Posterior cingulate gyrus (tissue), 11 donors: ENCODE data around the gene ATXN1.
A peak's percentile ranks its signal among the peaks of the same experiment; 100 is the strongest.
"Not testable (repeated sequence)": the region's sequence is repeated elsewhere in the genome, so short reads cannot be mapped to it uniquely, and the experiment has no call there.

ENCODE experiments used
- DNase-seq, 10 donors: peaks; one replicate each; pipeline versions ENCODE4 v3.0.0 to v3.0.0-alpha.2; 2020 to 2021; ENCODE audit warnings: mixed read lengths in 3 of 10
- intact Hi-C: fragments of 100-400 bp; cut with DNase I; formaldehyde crosslinking; loops from one replicate; pipeline ENCODE4 v1.15.1; 2023

ATXN1 gene

GRCh38 chr6:16705081-16705993 is 55.9 kb downstream of the ATXN1 start:
- intact Hi-C loops, result no loop called here
- DNase-seq, result no peak

GRCh38 chr6:16704401-16705045 is 56.7 kb downstream of the ATXN1 start:
- intact Hi-C loops, result no loop called here
- no peak for DNase-seq

DNA sequence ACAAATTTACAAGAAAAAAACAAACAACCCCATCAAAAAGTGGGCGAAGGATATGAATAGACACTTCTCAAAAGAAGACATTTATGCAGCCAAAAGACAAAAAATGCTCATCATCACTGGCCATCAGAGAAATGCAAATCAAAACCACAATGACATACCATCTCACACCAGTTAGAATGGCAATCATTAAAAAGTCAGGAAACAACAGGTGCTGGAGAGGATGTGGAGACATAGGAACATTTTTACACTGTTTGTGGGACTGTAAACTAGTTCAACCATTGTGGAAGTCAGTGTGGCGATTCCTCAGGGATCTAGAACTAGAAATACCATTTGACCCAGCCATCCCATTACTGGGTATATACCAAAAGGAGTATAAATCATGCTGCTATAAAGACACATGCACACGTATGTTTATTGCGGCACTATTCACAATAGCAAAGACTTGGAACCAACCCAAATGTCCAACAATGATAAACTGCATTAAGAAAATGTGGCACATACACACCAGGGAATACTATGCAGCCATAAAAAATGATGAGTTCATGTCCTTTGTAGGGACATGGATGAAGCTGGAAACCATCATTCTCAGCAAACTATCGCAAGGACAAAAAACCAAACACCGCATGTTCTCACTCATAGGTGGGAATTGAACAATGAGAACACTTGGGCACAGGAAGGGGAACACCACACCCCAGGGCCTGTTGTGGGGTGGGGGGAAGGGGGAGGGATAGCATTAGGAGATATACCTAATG is 58.5 kb downstream of the ATXN1 start:
- DNase-seq, intact Hi-C loops: not testable (repeated sequence)

DNA sequence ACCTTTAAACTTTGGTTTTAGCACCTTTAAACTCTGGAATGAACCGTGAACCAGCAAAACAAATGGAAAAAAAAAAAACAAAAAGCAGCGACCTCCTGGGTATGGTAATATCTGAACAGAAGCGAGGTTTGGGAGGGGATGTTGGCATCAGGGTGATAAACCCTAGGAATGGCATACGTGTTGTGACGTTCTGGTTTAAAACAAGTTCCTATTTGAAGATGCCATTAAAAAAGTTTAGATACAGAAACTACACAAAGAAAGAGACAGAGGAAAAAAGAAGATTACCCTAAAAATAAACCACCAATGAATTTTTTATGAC is 60.4 kb downstream of the ATXN1 start:
- DNase-seq, result no peak
- intact Hi-C loops, result no loop called here

- peak in 2 of 10 donors; percentile 78 to 82 for DNase-seq
Measured at GRCh38 chr6:16700202-16700915, 60.9 kb downstream of the ATXN1 start.

DNA sequence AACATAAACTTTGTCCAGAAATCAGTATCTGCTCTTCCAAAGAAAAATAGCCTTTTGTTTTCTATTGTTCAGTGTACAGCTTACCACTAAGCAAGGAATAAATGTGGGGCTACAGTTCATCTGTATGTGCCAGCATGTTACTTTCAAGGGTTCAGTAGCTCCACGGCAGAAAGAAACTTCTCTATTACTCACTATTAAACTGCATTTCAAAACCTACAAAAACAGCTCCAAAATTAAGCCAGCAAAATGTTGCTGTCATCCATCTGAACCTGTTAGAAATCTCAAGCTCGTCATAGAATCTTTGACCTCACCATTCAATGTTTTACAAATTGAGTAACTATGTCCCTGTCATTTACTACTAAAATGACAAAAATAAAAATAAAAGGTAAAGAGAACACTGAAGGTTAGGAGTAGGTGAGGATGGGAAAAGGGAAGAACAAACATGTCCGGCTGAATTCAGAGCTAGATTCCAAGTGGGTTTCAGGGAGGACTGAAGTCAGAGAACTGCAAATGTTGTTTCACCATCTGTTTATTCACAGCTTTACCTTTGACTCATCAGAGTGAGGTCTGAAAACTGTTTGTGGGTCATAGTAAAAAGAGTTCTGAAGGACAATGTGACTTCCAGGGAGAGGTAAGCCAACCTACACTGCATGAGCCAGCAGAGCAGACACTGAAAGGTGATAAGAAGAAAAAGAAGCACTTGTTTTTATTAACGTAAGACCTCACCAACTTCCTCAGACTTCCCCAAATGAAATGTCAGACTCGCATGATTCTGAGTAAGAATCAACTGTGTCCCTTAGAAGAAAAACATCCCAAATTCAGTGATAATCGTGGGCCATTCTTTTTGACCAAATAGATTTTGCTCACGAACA is 62.0 kb downstream of the ATXN1 start:
- no peak for DNase-seq

More at GRCh38 chr6:16700202-16700915, 60.9 kb downstream of the ATXN1 start:
- intact Hi-C loops, result no loop called here

DNA sequence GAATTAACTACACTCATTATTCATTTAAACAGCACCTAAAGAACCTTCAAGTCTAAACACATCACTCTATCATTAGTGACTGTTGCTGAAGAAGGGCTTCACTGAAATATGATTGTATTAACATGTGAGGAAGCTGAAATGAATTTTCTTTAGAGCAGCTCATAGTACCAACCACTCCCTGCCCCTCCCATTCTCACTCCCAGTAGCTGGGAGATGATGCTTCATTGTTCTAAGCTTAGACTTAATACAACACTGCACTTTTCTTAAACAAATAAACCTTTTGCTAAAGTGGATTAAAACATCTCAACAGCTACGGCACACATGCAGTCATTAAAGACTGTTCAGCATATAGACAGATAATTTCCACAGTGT is 63.1 kb downstream of the ATXN1 start:
- intact Hi-C loops, result no loop called here
- DNase-seq, result no peak

More for the DNA sequence above, 62.0 kb downstream of the ATXN1 start:
- intact Hi-C loops, result no loop called here

DNA sequence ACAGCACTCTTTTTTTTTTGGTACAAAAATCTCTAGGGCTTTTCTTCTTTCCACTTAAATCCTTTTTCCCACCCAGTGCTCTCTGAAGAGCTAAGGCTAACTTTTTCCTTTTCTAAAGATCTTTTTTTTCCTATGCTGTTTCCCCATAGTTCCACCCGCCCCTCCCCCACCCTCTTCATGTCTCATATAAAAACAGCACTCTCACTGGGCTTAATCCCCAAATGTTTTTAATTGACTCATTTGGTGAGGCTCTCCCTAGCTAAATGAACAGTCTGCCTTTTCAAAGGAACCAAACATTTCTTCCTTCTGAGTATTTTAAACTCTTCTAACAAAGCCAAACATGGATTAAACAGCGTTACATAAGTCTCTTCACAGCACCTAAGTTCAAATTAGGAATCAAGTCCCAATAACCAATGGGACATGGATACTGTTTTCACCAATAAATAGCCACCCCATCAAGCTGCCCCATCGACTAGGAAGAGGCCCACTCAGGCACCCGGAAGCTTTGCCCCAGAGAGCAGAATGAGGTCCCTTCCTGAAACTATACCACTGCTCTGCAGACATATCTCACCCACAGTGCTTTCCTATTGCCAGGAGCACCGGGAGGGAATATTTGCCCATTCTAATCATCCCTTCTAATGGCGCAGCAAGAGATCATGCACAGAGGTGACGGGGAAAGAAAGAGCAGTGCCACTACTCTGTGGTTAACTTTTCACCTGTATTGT is 63.7 kb downstream of the ATXN1 start:
- no peak for DNase-seq
- intact Hi-C loops, result no loop called here

- intact Hi-C loops, result no loop called here
- DNase-seq, result no peak
Measured at GRCh38 chr6:16696496-16696895, 64.8 kb downstream of the ATXN1 start.

DNA sequence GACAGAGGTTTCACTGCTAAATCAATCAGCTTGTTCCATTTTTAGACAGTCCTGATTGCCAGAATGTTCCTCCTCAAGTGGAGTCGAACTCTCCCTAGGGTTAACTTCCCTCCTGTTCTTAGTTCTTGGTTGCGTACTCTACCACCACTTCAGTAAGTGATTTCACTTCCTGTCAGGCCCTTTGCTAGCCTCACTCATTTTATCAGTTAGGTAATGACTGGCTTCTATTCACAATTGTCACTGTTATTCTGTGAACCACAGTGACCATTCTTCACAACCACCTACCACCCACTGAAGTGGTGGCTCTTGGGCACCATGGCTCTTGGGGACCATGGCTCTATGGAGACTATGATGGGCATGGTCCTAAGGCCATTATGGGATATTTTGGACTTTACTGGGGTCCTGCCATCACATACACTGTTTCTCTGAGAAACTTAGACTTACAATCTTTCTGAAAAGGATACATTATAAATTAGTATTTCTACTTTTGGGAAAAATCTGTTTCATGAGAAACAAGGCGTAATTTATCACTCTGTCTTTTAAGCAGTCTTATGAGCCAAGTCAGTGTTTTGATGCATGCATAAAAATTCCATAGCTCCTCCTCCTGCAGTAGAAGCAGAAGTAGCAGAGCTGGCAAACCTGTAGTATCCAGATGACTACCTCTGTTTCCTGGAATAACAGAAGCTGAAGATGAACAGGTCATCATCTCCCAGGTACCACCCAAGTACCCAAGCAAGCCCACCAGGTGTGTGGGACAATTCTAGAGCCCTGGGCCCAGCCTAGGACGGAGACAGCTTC is 66.3 kb downstream of the ATXN1 start:
- no peak for DNase-seq
- intact Hi-C loops, result no loop called here

- DNase-seq, result no peak
- intact Hi-C loops, result no loop called here
Measured at GRCh38 chr6:16691324-16691723, 69.9 kb downstream of the ATXN1 start.

GRCh38 chr6:16690608-16691142 is 70.6 kb downstream of the ATXN1 start:
- DNase-seq, result no peak
- intact Hi-C loops, result no loop called here

- intact Hi-C loops, result no loop called here
Measured at GRCh38 chr6:16689788-16690607, 71.3 kb downstream of the ATXN1 start.

GRCh38 chr6:16688984-16689636 is 72.2 kb downstream of the ATXN1 start:
- no peak for DNase-seq
- intact Hi-C loops, result no loop called here

More at GRCh38 chr6:16689788-16690607, 71.3 kb downstream of the ATXN1 start:
- DNase-seq, result no peak

- intact Hi-C loops, result no loop called here
Measured at GRCh38 chr6:16688436-16688835, 72.8 kb downstream of the ATXN1 start.

GRCh38 chr6:16687045-16687444 is 74.2 kb downstream of the ATXN1 start:
- DNase-seq, result no peak
- intact Hi-C loops, result no loop called here

More at GRCh38 chr6:16688436-16688835, 72.8 kb downstream of the ATXN1 start:
- DNase-seq, result no peak
